Duodenal mucosa (tissue), 2 donors: ENCODE results near the gene PIGO.

Experiments used
- H3K27ac ChIP-seq: one replicate; pipeline ENCODE4 v1.7.0; 2013; ENCODE audit warnings: low read depth, low read length
- H3K27me3 ChIP-seq, 2 donors: one replicate each; pipeline ENCODE4 v1.7.0; 2013; ENCODE audit warnings: low read length in 2 of 2, control low read depth in 1 of 2; ENCODE audit not compliant: insufficient read depth in 2 of 2, control insufficient read depth in 1 of 2
- H3K36me3 ChIP-seq, 2 donors: one replicate each; pipeline ENCODE4 v1.7.0; 2013; ENCODE audit warnings: low read length in 2 of 2, control low read depth in 1 of 2; ENCODE audit not compliant: insufficient read depth in 2 of 2, control insufficient read depth in 1 of 2
- H3K4me1 ChIP-seq, 2 donors: one replicate each; pipeline ENCODE4 v1.7.0; 2013; ENCODE audit warnings: low read length in 2 of 2, control low read depth in 1 of 2; ENCODE audit not compliant: insufficient read depth in 2 of 2, control insufficient read depth in 1 of 2
- H3K4me3 ChIP-seq, 2 donors: one replicate each; pipeline ENCODE4 v1.7.0; 2013; ENCODE audit warnings: low read length in 2 of 2, low read depth in 1 of 2
- H3K9ac ChIP-seq, 2 donors: one replicate each; pipeline ENCODE4 v1.7.0; 2013; ENCODE audit warnings: low read length in 2 of 2, low read depth in 1 of 2
- H3K9me3 ChIP-seq, 2 donors: one replicate each; pipeline ENCODE4 v1.7.0; 2013; ENCODE audit warnings: low read length in 2 of 2, control low read depth in 1 of 2; ENCODE audit not compliant: control insufficient read depth in 1 of 2

PIGO gene

GRCh38 chr9:35054871-35055644 is 41.3 kb downstream of the PIGO start:
- Histone ChIP-seq H3K4me1 (no peaks in the 10 kb centered on the region), H3K4me3 (no peak overlapping the region), H3K27me3 (no peaks in the 10 kb centered on the region), H3K36me3 (peaks cover 45 to 71% of the 10 kb centered on the region in 2 donors), H3K9ac (no peak overlapping the region), H3K27ac (no peak overlapping the region), H3K9me3 (no peaks in the 10 kb centered on the region)

- Histone ChIP-seq H3K4me1 (no peaks in the 10 kb centered on the region), H3K36me3 (peaks cover 38 to 70% of the 10 kb centered on the region in 2 donors), H3K9ac (no peak overlapping the region), H3K27ac (no peak overlapping the region), H3K27me3 (no peaks in the 10 kb centered on the region), H3K4me3 (no peak overlapping the region), H3K9me3 (no peaks in the 10 kb centered on the region)
Measured at GRCh38 chr9:35054185-35054835, 42.1 kb downstream of the PIGO start.

- peaks cover 11 to 54% of the 10 kb centered on the region in 2 donors for H3K36me3 ChIP-seq
- no peaks in the 10 kb centered on the region for H3K27me3 ChIP-seq
- no peak overlapping the region for H3K4me3 ChIP-seq
- no peaks in the 10 kb centered on the region for H3K4me1 ChIP-seq
- no peak overlapping the region for H3K27ac ChIP-seq
- H3K9ac ChIP-seq: no peak overlapping the region
- no peaks in the 10 kb centered on the region for H3K9me3 ChIP-seq
Measured at GRCh38 chr9:35051069-35051967, 45.1 kb downstream of the PIGO start.

- H3K9me3 ChIP-seq: no peaks in the 10 kb centered on the region
- H3K27ac ChIP-seq: no peak overlapping the region
- H3K4me1 ChIP-seq: no peaks in the 10 kb centered on the region
- no peaks in the 10 kb centered on the region for H3K27me3 ChIP-seq
- no peak overlapping the region for H3K4me3 ChIP-seq
- peaks cover 12 to 54% of the 10 kb centered on the region in 2 donors for H3K36me3 ChIP-seq
- no peak overlapping the region for H3K9ac ChIP-seq
Measured at GRCh38 chr9:35048511-35048910, 47.9 kb downstream of the PIGO start.

GRCh38 chr9:35044071-35044470 is 52.3 kb downstream of the PIGO start:
- H3K4me3 ChIP-seq: no peak overlapping the region
- H3K4me1 ChIP-seq: no peaks in the 10 kb centered on the region
- peaks cover 19 to 42% of the 10 kb centered on the region in 2 donors for H3K36me3 ChIP-seq
- no peak overlapping the region for H3K27ac ChIP-seq
- no peaks in the 10 kb centered on the region for H3K9me3 ChIP-seq
- no peak overlapping the region for H3K9ac ChIP-seq
- H3K27me3 ChIP-seq: no peaks in the 10 kb centered on the region

- H3K36me3 ChIP-seq: peaks cover 19 to 35% of the 10 kb centered on the region in 2 donors
- no peak overlapping the region for H3K27ac ChIP-seq
- no peaks in the 10 kb centered on the region for H3K9me3 ChIP-seq
- no peaks in the 10 kb centered on the region for H3K4me1 ChIP-seq
- no peaks in the 10 kb centered on the region for H3K27me3 ChIP-seq
- H3K4me3 ChIP-seq: no peak overlapping the region
- H3K9ac ChIP-seq: no peak overlapping the region
Measured at GRCh38 chr9:35042891-35043545, 53.4 kb downstream of the PIGO start.

- H3K27ac ChIP-seq: no peak overlapping the region
- no peak overlapping the region for H3K4me3 ChIP-seq
- H3K9ac ChIP-seq: no peak overlapping the region
- H3K27me3 ChIP-seq: no peaks in the 10 kb centered on the region
- H3K4me1 ChIP-seq: no peaks in the 10 kb centered on the region
- H3K9me3 ChIP-seq: no peaks in the 10 kb centered on the region
- peaks cover 19 to 36% of the 10 kb centered on the region in 2 donors for H3K36me3 ChIP-seq
Measured at GRCh38 chr9:35042081-35042604, 54.2 kb downstream of the PIGO start.
